ENCODE results near the gene NPEPL1. TPM values are rescaled to one million over a fixed set of nuclear protein-coding genes. Genes with fewer than 3 reads are reported as not detected.

The NPEPL1 gene
- total and polyA plus RNA-seq, 2 donors: 7.4 to 52.3 TPM

- peaks cover 3 to 4% of the 10 kb centered on the region in 2 donors for H3K36me3 ChIP-seq (ENCODE audit: control insufficient read depth in 2 of 2, insufficient read depth in 2 of 2, low read length in 1 of 2)
- DNase-seq (ENCODE audit: low read depth in 6 of 9, low spot score in 9 of 9): no peak
- peaks cover 0 to 6% of the 10 kb centered on the region in 2 donors for H3K9me3 ChIP-seq (ENCODE audit: control insufficient read depth in 2 of 2, insufficient read depth in 1 of 2, low read length in 1 of 2)
- 96% methylated on average over 6 of the region's 6 CpGs for WGBS
- peaks cover 5 to 7% of the 10 kb centered on the region in 2 donors for H3K4me1 ChIP-seq (ENCODE audit: control insufficient read depth in 2 of 2, insufficient read depth in 2 of 2, low read length in 2 of 2)
- no peaks in the 10 kb centered on the region for H3K27me3 ChIP-seq (ENCODE audit: control insufficient read depth in 2 of 2, insufficient read depth in 1 of 2, low read length in 1 of 2)
- H3K27ac ChIP-seq (ENCODE audit: low read depth in 1 of 2, low read length in 1 of 2): no peak overlapping the region
- no peak overlapping the region for H3K4me3 ChIP-seq (ENCODE audit: low read length in 2 of 2)
These were observed 37.1 kb upstream of the NPEPL1 start for GRCh38 chr20:58655328-58656107.

GRCh38 chr20:58656831-58657230 is 35.8 kb upstream of the NPEPL1 start:
- peaks cover 14 to 19% of the 10 kb centered on the region in 2 donors for H3K4me1 ChIP-seq (ENCODE audit: control insufficient read depth in 2 of 2, insufficient read depth in 2 of 2, low read length in 2 of 2)
- H3K27ac ChIP-seq (ENCODE audit: low read depth in 1 of 2, low read length in 1 of 2): no peak overlapping the region
- H3K4me3 ChIP-seq (ENCODE audit: low read length in 2 of 2): no peak overlapping the region

GRCh38 chr20:58657262-58657661 is 35.3 kb upstream of the NPEPL1 start:
- H3K27ac ChIP-seq (ENCODE audit: low read depth in 1 of 2, low read length in 1 of 2): no peak overlapping the region
- DNase-seq (ENCODE audit: low read depth in 6 of 9, low spot score in 9 of 9): no peak
- H3K36me3 ChIP-seq (ENCODE audit: control insufficient read depth in 2 of 2, insufficient read depth in 2 of 2, low read length in 1 of 2): peaks cover 10 to 11% of the 10 kb centered on the region in 2 donors
- H3K9me3 ChIP-seq (ENCODE audit: control insufficient read depth in 2 of 2, insufficient read depth in 1 of 2, low read length in 1 of 2): no peaks in the 10 kb centered on the region
- peaks cover 14 to 22% of the 10 kb centered on the region in 2 donors for H3K4me1 ChIP-seq (ENCODE audit: control insufficient read depth in 2 of 2, insufficient read depth in 2 of 2, low read length in 2 of 2)
- no peaks in the 10 kb centered on the region for H3K27me3 ChIP-seq (ENCODE audit: control insufficient read depth in 2 of 2, insufficient read depth in 1 of 2, low read length in 1 of 2)
- H3K4me3 ChIP-seq (ENCODE audit: low read length in 2 of 2): no peak overlapping the region
- 96% methylated on average over 2 of the region's 2 CpGs for WGBS

More at GRCh38 chr20:58656831-58657230, 35.8 kb upstream of the NPEPL1 start:
- DNase-seq (ENCODE audit: low read depth in 6 of 9, low spot score in 9 of 9): no peak
- H3K9me3 ChIP-seq (ENCODE audit: control insufficient read depth in 2 of 2, insufficient read depth in 1 of 2, low read length in 1 of 2): no peaks in the 10 kb centered on the region
- no peaks in the 10 kb centered on the region for H3K27me3 ChIP-seq (ENCODE audit: control insufficient read depth in 2 of 2, insufficient read depth in 1 of 2, low read length in 1 of 2)
- peaks cover 8 to 11% of the 10 kb centered on the region in 2 donors for H3K36me3 ChIP-seq (ENCODE audit: control insufficient read depth in 2 of 2, insufficient read depth in 2 of 2, low read length in 1 of 2)
- WGBS: 65% methylated on average over 2 of the region's 2 CpGs

GRCh38 chr20:58657986-58658385 is 34.6 kb upstream of the NPEPL1 start:
- WGBS: 93% methylated on average over 4 of the region's 4 CpGs
- H3K27me3 ChIP-seq (ENCODE audit: control insufficient read depth in 2 of 2, insufficient read depth in 1 of 2, low read length in 1 of 2): no peaks in the 10 kb centered on the region
- H3K36me3 ChIP-seq (ENCODE audit: control insufficient read depth in 2 of 2, insufficient read depth in 2 of 2, low read length in 1 of 2): peaks cover 11 to 13% of the 10 kb centered on the region in 2 donors
- H3K4me3 ChIP-seq (ENCODE audit: low read length in 2 of 2): no peak overlapping the region
- no peak overlapping the region for H3K27ac ChIP-seq (ENCODE audit: low read depth in 1 of 2, low read length in 1 of 2)
- DNase-seq (ENCODE audit: low read depth in 6 of 9, low spot score in 9 of 9): no peak
- peaks cover 13 to 22% of the 10 kb centered on the region in 2 donors for H3K4me1 ChIP-seq (ENCODE audit: control insufficient read depth in 2 of 2, insufficient read depth in 2 of 2, low read length in 2 of 2)
- no peaks in the 10 kb centered on the region for H3K9me3 ChIP-seq (ENCODE audit: control insufficient read depth in 2 of 2, insufficient read depth in 1 of 2, low read length in 1 of 2)

GRCh38 chr20:58658760-58659159 is 33.8 kb upstream of the NPEPL1 start:
- Histone ChIP-seq H3K4me1 (ENCODE audit: control insufficient read depth in 2 of 2, insufficient read depth in 2 of 2, low read length in 2 of 2) (peaks cover 10 to 22% of the 10 kb centered on the region in 2 donors), H3K27me3 (ENCODE audit: control insufficient read depth in 2 of 2, insufficient read depth in 1 of 2, low read length in 1 of 2) (no peaks in the 10 kb centered on the region), H3K9me3 (ENCODE audit: control insufficient read depth in 2 of 2, insufficient read depth in 1 of 2, low read length in 1 of 2) (no peaks in the 10 kb centered on the region), H3K36me3 (ENCODE audit: control insufficient read depth in 2 of 2, insufficient read depth in 2 of 2, low read length in 1 of 2) (peaks cover 11 to 13% of the 10 kb centered on the region in 2 donors), H3K4me3 (ENCODE audit: low read length in 2 of 2) (no peak overlapping the region), H3K27ac (ENCODE audit: low read depth in 1 of 2, low read length in 1 of 2) (no peak overlapping the region)
- WGBS: 92% methylated on average over 4 of the region's 4 CpGs
- DNase-seq (ENCODE audit: low read depth in 6 of 9, low spot score in 9 of 9): no peak

- Histone ChIP-seq H3K4me1 (ENCODE audit: control insufficient read depth in 2 of 2, insufficient read depth in 2 of 2, low read length in 2 of 2) (peaks cover 10 to 22% of the 10 kb centered on the region in 2 donors), H3K36me3 (ENCODE audit: control insufficient read depth in 2 of 2, insufficient read depth in 2 of 2, low read length in 1 of 2) (peaks cover 11 to 13% of the 10 kb centered on the region in 2 donors), H3K27ac (ENCODE audit: low read depth in 1 of 2, low read length in 1 of 2) (no peak overlapping the region), H3K4me3 (ENCODE audit: low read length in 2 of 2) (no peak overlapping the region), H3K9me3 (ENCODE audit: control insufficient read depth in 2 of 2, insufficient read depth in 1 of 2, low read length in 1 of 2) (no peaks in the 10 kb centered on the region), H3K27me3 (ENCODE audit: control insufficient read depth in 2 of 2, insufficient read depth in 1 of 2, low read length in 1 of 2) (no peaks in the 10 kb centered on the region)
- WGBS: 30% methylated on average over 3 of the region's 3 CpGs
- no peak for DNase-seq (ENCODE audit: low read depth in 6 of 9, low spot score in 9 of 9)
These were observed 32.8 kb upstream of the NPEPL1 start for GRCh38 chr20:58659841-58660240.

GRCh38 chr20:58660855-58661597 is 31.6 kb upstream of the NPEPL1 start:
- 47% methylated on average over 14 of the region's 14 CpGs for WGBS
- H3K27me3 ChIP-seq (ENCODE audit: control insufficient read depth in 2 of 2, insufficient read depth in 1 of 2, low read length in 1 of 2): no peaks in the 10 kb centered on the region
- peak in 1 of 9 donors; percentile 39 for DNase-seq (ENCODE audit: low read depth in 6 of 9, low spot score in 9 of 9)

GRCh38 chr20:58661598-58662473 is 30.8 kb upstream of the NPEPL1 start:
- no peaks in the 10 kb centered on the region for H3K27me3 ChIP-seq (ENCODE audit: control insufficient read depth in 2 of 2, insufficient read depth in 1 of 2, low read length in 1 of 2)
- H3K4me3 ChIP-seq (ENCODE audit: low read length in 2 of 2): no peak overlapping the region
- H3K4me1 ChIP-seq (ENCODE audit: control insufficient read depth in 2 of 2, insufficient read depth in 2 of 2, low read length in 2 of 2): peaks cover 10 to 18% of the 10 kb centered on the region in 2 donors
- peaks cover 9 to 13% of the 10 kb centered on the region in 2 donors for H3K36me3 ChIP-seq (ENCODE audit: control insufficient read depth in 2 of 2, insufficient read depth in 2 of 2, low read length in 1 of 2)
- peak overlapping the region; percentile 61 to 76 for H3K27ac ChIP-seq (ENCODE audit: low read depth in 1 of 2, low read length in 1 of 2)
- 85% methylated on average over 12 of the region's 12 CpGs for WGBS
- no peak for DNase-seq (ENCODE audit: low read depth in 6 of 9, low spot score in 9 of 9)
- no peaks in the 10 kb centered on the region for H3K9me3 ChIP-seq (ENCODE audit: control insufficient read depth in 2 of 2, insufficient read depth in 1 of 2, low read length in 1 of 2)

More at GRCh38 chr20:58660855-58661597, 31.6 kb upstream of the NPEPL1 start:
- no peak overlapping the region for H3K4me3 ChIP-seq (ENCODE audit: low read length in 2 of 2)
- H3K27ac ChIP-seq (ENCODE audit: low read depth in 1 of 2, low read length in 1 of 2): peak overlapping the region; percentile 61 to 76
- H3K36me3 ChIP-seq (ENCODE audit: control insufficient read depth in 2 of 2, insufficient read depth in 2 of 2, low read length in 1 of 2): peaks cover 11 to 13% of the 10 kb centered on the region in 2 donors
- no peaks in the 10 kb centered on the region for H3K9me3 ChIP-seq (ENCODE audit: control insufficient read depth in 2 of 2, insufficient read depth in 1 of 2, low read length in 1 of 2)
- peaks cover 10 to 21% of the 10 kb centered on the region in 2 donors for H3K4me1 ChIP-seq (ENCODE audit: control insufficient read depth in 2 of 2, insufficient read depth in 2 of 2, low read length in 2 of 2)

Data from thymus (tissue), 11 donors.